ENCODE data around the gene NOD1.

GRCh38 chr7:30514776-30515175, 36.2 kb upstream of the NOD1 start:
- TF ChIP-seq, protein P1, sequence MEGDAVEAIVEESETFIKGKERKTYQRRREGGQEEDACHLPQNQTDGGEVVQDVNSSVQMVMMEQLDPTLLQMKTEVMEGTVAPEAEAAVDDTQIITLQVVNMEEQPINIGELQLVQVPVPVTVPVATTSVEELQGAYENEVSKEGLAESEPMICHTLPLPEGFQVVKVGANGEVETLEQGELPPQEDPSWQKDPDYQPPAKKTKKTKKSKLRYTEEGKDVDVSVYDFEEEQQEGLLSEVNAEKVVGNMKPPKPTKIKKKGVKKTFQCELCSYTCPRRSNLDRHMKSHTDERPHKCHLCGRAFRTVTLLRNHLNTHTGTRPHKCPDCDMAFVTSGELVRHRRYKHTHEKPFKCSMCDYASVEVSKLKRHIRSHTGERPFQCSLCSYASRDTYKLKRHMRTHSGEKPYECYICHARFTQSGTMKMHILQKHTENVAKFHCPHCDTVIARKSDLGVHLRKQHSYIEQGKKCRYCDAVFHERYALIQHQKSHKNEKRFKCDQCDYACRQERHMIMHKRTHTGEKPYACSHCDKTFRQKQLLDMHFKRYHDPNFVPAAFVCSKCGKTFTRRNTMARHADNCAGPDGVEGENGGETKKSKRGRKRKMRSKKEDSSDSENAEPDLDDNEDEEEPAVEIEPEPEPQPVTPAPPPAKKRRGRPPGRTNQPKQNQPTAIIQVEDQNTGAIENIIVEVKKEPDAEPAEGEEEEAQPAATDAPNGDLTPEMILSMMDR (IDR thresholded peaks at IDR 0.05; ENCODE audit: insufficient read depth, low read length) = no peak
- TF ChIP-seq SPI1 (IDR thresholded peaks at IDR 0.05; ENCODE audit: borderline replicate concordance, low read depth) = no peak
- no peak for TF ChIP-seq POLR2AphosphoS5 (IDR thresholded peaks at IDR 0.05; ENCODE audit: low read depth)
- TF ChIP-seq, protein P2, sequence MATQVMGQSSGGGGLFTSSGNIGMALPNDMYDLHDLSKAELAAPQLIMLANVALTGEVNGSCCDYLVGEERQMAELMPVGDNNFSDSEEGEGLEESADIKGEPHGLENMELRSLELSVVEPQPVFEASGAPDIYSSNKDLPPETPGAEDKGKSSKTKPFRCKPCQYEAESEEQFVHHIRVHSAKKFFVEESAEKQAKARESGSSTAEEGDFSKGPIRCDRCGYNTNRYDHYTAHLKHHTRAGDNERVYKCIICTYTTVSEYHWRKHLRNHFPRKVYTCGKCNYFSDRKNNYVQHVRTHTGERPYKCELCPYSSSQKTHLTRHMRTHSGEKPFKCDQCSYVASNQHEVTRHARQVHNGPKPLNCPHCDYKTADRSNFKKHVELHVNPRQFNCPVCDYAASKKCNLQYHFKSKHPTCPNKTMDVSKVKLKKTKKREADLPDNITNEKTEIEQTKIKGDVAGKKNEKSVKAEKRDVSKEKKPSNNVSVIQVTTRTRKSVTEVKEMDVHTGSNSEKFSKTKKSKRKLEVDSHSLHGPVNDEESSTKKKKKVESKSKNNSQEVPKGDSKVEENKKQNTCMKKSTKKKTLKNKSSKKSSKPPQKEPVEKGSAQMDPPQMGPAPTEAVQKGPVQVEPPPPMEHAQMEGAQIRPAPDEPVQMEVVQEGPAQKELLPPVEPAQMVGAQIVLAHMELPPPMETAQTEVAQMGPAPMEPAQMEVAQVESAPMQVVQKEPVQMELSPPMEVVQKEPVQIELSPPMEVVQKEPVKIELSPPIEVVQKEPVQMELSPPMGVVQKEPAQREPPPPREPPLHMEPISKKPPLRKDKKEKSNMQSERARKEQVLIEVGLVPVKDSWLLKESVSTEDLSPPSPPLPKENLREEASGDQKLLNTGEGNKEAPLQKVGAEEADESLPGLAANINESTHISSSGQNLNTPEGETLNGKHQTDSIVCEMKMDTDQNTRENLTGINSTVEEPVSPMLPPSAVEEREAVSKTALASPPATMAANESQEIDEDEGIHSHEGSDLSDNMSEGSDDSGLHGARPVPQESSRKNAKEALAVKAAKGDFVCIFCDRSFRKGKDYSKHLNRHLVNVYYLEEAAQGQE (IDR thresholded peaks at IDR 0.05; ENCODE audit: insufficient replicate concordance, low read depth) = no peak
- no peak for TF ChIP-seq GABPA (IDR thresholded peaks at IDR 0.05; ENCODE audit: low read depth)
